A673 (cell line): ENCODE data around the gene ACSF3. TPM values are rescaled to one million over a fixed set of nuclear protein-coding genes. Genes with fewer than 3 reads are reported as not detected.

Source experiments
- BruUV-seq: library from RNA; stranded (reverse); fragments of 400-500 nt; replicated peaks from 2 replicates; lab custom pipeline; 2021; lab: Mats Ljungman, UMichigan
- CTCF ChIA-PET: fragments of 300-600 bp; sonication (Branson Sonifier 250); formaldehyde crosslinking; loops from one replicate; lab custom pipeline; 2022; ENCODE audit warnings: antibody characterized with exemption; lab: Charles Lee
- POLR2A ChIA-PET: fragments of 300-600 bp; sonication (Branson Sonifier 250); formaldehyde crosslinking; loops from one replicate; lab custom pipeline; 2022; ENCODE audit warnings: antibody characterized with exemption; ENCODE audit not compliant: low non-redundant PET; lab: Charles Lee
- DNase-seq: peaks from one replicate; pipeline ENCODE4 v3.0.0-alpha.2; 2015; ENCODE audit warnings: low spot score
- H3K27ac ChIP-seq: fragments of 200-600 bp; sonication (generic); 2 replicates; pipeline ENCODE4 v1.5.1; 2016; ENCODE audit warnings: mixed run types, low read depth, mild to moderate bottlenecking, mixed read lengths, antibody characterized with exemption, low read length; ENCODE audit not compliant: poor library complexity, severe bottlenecking
- H3K27me3 ChIP-seq: fragments of 200-600 bp; sonication (generic); replicated peaks from 2 replicates; pipeline ENCODE4 v1.6.1; 2017; ENCODE audit warnings: mixed run types, low read depth, mild to moderate bottlenecking, mixed read lengths, antibody characterized with exemption, low read length; ENCODE audit not compliant: insufficient read depth, poor library complexity
- H3K36me3 ChIP-seq: fragments of 200-600 bp; sonication (generic); 2 replicates; pipeline ENCODE4 v1.6.1; 2016; ENCODE audit warnings: mixed run types, mild to moderate bottlenecking, mixed read lengths, antibody characterized with exemption, low read length; ENCODE audit not compliant: insufficient read depth, poor library complexity, severe bottlenecking
- H3K4me1 ChIP-seq: fragments of 200-600 bp; sonication (generic); 2 replicates; pipeline ENCODE4 v1.6.1; 2017; ENCODE audit warnings: mixed run types, mild to moderate bottlenecking, mixed read lengths, antibody characterized with exemption, low read length; ENCODE audit not compliant: insufficient read depth, poor library complexity, severe bottlenecking
- H3K4me3 ChIP-seq: fragments of 200-600 bp; sonication (generic); 2 replicates; pipeline ENCODE4 v1.5.1; 2016; ENCODE audit warnings: low read depth, mixed run types, mild to moderate bottlenecking, mixed read lengths, low read length; ENCODE audit not compliant: poor library complexity, severe bottlenecking
- H3K9me3 ChIP-seq: fragments of 200-600 bp; sonication (generic); 2 replicates; pipeline ENCODE4 v1.6.1; 2016; ENCODE audit warnings: mixed run types, low read depth, mild to moderate bottlenecking, mixed read lengths, antibody characterized with exemption, low read length; ENCODE audit not compliant: poor library complexity, severe bottlenecking
- CTCF ChIP-seq: fragments of 300-800, 200-600 bp; sonication (generic); conservative IDR thresholded peaks from 2 replicates; pipeline ENCODE4 v1.5.1; 2017; ENCODE audit warnings: low read depth, mild to moderate bottlenecking, antibody characterized with exemption, low read length, moderate library complexity, mixed read lengths
- EZH2 ChIP-seq: fragments of 200-600 bp; sonication (generic); IDR thresholded peaks from 2 replicates; pipeline ENCODE4 v1.6.1; 2017; ENCODE audit warnings: borderline replicate concordance, low read depth, mild to moderate bottlenecking, mixed read lengths, antibody characterized with exemption, low read length; ENCODE audit not compliant: poor library complexity, severe bottlenecking
- intact Hi-C: fragments of 100-400 bp; cut with micrococcal nuclease; formaldehyde crosslinking; loops from one replicate; pipeline ENCODE4 v1.10.0; 2022; ENCODE audit not compliant: unreplicated experiment
- total RNA-seq: library from RNA; stranded (reverse); gene quantifications from 2 replicates; pipeline ENCODE4 v1.2.3, GENCODE V29; 2021

The ACSF3 gene
- total RNA-seq, 1 experiment from 2014 or later, result 27.7 TPM

- DNase-seq, result no peak
- peaks cover 17% of the 10 kb centered on the region for H3K36me3 ChIP-seq
- intact Hi-C loops, result no loop called here
- ChIA-PET POLR2A (no interaction called here), CTCF (no interaction called here)
- no peaks in the 10 kb centered on the region for H3K27me3 ChIP-seq
- no peaks in the 10 kb centered on the region for H3K9me3 ChIP-seq
- TF ChIP-seq CTCF, result no peak
- H3K4me3 ChIP-seq, result no peak overlapping the region
- no TSS peak for BruUV-seq
- H3K4me1 ChIP-seq, result no peaks in the 10 kb centered on the region
- no peak overlapping the region for H3K27ac ChIP-seq
Observed at GRCh38 chr16:89103781-89104180, 10.1 kb downstream of the ACSF3 start.

- DNase-seq, result no peak
- CTCF ChIA-PET, result no interaction called here
- Histone ChIP-seq H3K4me1 (no peaks in the 10 kb centered on the region), H3K27me3 (no peaks in the 10 kb centered on the region), H3K4me3 (no peak overlapping the region), H3K27ac (no peak overlapping the region), H3K36me3 (peaks cover 17% of the 10 kb centered on the region), H3K9me3 (no peaks in the 10 kb centered on the region)
- BruUV-seq, result no TSS peak
- POLR2A ChIA-PET, result no interaction called here
- intact Hi-C loops, result no loop called here
- TF ChIP-seq EZH2, result no peak
- no peak for TF ChIP-seq CTCF
Observed at GRCh38 chr16:89104303-89104702, 10.7 kb downstream of the ACSF3 start.

- ChIA-PET POLR2A (no interaction called here), CTCF (no interaction called here)
- no peak for DNase-seq
- Histone ChIP-seq H3K36me3 (peaks cover 17% of the 10 kb centered on the region), H3K27ac (no peak overlapping the region), H3K4me1 (no peaks in the 10 kb centered on the region), H3K27me3 (no peaks in the 10 kb centered on the region), H3K4me3 (no peak overlapping the region), H3K9me3 (no peaks in the 10 kb centered on the region)
- intact Hi-C loops, result no loop called here
- BruUV-seq, result no TSS peak
- no peak for TF ChIP-seq EZH2
- TF ChIP-seq CTCF, result no peak
Observed at GRCh38 chr16:89104930-89105571, 11.4 kb downstream of the ACSF3 start.
